WI38 (cell line): ENCODE measurements around the gene MAP3K7CL.

Experiments
- H3K4me3 ChIP-seq: 2 replicates; pipeline ENCODE4 v1.5.1; 2011; ENCODE audit warnings: low read depth, mild to moderate bottlenecking, control low read depth, low read length
- TF ChIP-seq, protein P1 (sequence below): IDR thresholded peaks from 2 replicates; pipeline ENCODE4 v1.5.1; 2012; ENCODE audit warnings: low read depth, mild to moderate bottlenecking, control low read depth, low read length

MAP3K7CL gene

DNA sequence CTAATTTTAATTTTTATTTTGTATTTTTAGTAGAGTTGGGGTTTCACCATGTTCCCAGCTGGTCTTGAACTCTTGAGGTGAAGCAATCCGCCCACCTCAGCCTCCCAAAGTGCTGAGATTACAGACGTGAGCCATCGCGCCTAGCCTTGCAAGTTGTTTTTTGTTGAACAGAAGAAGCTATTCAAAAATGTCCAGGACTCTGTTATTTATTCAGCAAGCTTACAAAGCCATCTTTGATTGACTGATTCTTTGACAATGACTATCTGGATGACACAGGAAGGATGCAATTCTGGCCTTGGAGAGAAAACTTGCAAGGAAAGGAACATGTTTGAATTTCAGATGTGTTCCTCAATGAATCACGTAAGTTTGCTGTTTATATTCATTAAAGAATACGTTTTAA, 63.5 kb downstream of the MAP3K7CL start:
- TF ChIP-seq, protein P1, sequence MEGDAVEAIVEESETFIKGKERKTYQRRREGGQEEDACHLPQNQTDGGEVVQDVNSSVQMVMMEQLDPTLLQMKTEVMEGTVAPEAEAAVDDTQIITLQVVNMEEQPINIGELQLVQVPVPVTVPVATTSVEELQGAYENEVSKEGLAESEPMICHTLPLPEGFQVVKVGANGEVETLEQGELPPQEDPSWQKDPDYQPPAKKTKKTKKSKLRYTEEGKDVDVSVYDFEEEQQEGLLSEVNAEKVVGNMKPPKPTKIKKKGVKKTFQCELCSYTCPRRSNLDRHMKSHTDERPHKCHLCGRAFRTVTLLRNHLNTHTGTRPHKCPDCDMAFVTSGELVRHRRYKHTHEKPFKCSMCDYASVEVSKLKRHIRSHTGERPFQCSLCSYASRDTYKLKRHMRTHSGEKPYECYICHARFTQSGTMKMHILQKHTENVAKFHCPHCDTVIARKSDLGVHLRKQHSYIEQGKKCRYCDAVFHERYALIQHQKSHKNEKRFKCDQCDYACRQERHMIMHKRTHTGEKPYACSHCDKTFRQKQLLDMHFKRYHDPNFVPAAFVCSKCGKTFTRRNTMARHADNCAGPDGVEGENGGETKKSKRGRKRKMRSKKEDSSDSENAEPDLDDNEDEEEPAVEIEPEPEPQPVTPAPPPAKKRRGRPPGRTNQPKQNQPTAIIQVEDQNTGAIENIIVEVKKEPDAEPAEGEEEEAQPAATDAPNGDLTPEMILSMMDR: no peak
- H3K4me3 ChIP-seq: no peak overlapping the region

- no peak overlapping the region for H3K4me3 ChIP-seq
- TF ChIP-seq, protein P1: no peak
Observed at GRCh38 chr21:29194342-29194741, 63.9 kb downstream of the MAP3K7CL start.

DNA sequence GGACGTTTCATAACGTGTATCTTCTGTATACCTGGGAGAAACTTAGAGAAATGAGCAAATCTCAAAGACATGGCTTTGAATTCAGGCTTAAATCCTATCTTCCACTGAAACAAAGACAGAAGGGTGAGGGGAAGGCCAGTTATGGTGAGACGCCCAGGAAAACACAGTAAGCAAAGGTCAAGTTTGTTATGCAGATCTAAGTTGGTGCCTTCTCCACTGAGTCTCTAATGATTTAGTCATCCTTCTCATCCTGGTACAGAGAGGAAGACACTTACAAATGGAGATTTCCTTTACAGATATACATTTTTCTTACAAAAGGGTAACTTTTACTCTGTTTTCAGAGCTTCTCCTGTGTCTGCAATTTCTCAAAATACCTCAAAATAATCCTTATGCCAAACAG, 64.4 kb downstream of the MAP3K7CL start:
- TF ChIP-seq, protein P1: no peak
- no peak overlapping the region for H3K4me3 ChIP-seq

GRCh38 chr21:29195981-29196669, 65.7 kb downstream of the MAP3K7CL start:
- peak overlapping the region; percentile 30 for H3K4me3 ChIP-seq
- TF ChIP-seq, protein P1: peak; percentile 26; the same call in 1 of the 2 replicates

DNA sequence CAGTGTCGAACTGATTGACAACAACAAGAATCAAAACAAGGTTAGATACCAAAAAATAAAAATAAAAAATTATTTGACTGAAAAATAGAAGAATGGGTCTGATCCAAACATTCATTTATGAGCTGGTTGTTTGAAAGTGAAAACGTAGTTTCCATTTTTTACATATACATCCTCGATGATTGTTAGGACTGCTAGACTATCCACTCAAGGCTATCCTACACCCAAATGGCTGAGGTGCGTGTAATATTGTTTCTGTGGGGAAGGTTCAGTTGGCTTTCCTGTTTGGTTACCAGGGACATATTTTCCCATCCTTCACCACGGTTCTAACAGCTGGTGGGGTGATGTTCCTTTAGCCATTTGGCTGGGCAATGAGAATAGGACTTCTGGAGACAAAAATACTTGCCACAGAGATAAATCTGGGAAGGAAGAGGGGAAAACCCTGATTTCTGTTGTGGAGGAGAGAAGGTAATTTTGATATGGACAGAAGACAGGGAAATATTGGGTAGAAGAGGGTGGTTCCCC, 66.3 kb downstream of the MAP3K7CL start:
- TF ChIP-seq, protein P1: no peak
- H3K4me3 ChIP-seq: peak overlapping the region; percentile 30

DNA sequence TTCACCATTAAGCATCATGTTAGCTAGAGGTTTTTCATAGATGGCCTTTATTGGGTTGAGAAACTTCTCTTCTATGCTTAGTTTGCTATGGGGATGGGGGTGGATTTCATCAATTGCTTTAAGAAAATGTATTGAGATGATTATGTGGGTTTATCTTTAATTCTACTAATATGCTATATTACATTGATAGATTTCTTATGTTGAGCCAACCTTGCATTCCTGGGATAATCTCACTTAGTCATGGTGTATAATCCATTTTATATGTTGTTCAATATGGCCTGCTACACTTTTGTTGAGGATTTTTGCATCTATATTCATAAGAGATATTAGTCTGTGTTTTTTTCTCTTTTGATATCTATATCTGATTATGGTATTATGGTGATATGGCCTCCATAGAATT, 70.7 kb downstream of the MAP3K7CL start:
- TF ChIP-seq, protein P1: no peak

DNA sequence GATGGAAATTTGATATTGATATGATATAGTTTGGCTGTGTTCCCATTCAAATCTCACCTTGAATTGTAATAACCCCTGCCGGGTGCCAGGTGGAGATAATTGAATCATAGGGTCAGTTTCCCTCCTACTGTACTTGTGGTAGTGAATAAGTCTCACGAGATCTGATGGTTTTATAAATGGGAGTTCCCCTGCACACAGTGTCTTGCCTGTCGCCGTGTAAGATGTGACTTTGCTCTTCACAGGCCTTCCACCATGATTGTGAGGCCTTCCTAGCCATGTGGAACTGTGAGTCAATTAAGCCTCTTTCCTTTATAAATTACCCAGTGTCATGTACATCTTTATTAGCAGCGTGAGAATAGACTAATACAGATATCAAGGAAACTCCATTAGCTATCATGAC, 74.6 kb downstream of the MAP3K7CL start:
- TF ChIP-seq, protein P1: no peak
- H3K4me3 ChIP-seq: no peak overlapping the region

More for the DNA sequence above, 70.7 kb downstream of the MAP3K7CL start:
- no peak overlapping the region for H3K4me3 ChIP-seq
